ENCODE measurements around the gene ACSL3. TPM values are rescaled to one million over a fixed set of nuclear protein-coding genes. Genes with fewer than 3 reads are reported as not detected.

Gene ACSL3
- polyA plus RNA-seq, 6 donors from 2014 or later = 20.1 to 36.4 (median 29.2) TPM

DNA sequence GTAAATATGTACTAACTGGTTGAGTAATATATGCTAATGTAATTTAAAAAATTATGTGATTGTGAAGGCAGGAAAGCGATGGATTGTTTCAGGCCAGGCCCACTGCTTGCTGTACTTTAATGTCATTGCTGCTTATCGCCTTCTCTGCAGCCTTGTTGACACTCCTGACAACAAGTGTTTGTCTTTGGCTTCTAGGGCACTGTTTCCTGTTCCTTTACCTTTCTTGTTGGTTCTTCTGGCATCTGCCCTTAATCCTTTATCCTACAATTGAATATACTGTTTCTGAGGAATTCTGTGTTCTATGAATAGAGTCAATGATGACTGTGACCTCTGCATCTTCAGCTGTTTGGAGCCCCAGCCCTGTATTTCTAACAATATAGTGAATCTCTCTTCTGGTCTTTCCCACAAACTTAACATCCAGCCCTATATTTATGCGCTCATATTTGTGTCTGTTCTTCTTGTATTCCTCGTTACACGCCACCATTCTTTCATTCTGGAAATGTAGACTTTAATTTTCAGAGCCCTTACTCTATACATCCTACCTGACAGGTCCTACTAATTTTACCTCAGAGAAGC is 17.6 kb downstream of the ACSL3 start:
- Mint-ChIP-seq H3K4me1 (peaks cover 24 to 37% (median 36%) of the 10 kb centered on the region in 3 donors), H3K4me3 (no peak overlapping the region), H3K27ac (peak overlapping the region in 1 of 6 donors; percentile 5), H3K27me3 (no peaks in the 10 kb centered on the region), H3K36me3 (no peaks in the 10 kb centered on the region), H3K9me3 (no peaks in the 10 kb centered on the region)
- ATAC-seq (ENCODE audit: low read depth in 2 of 2) (no peak), DNase-seq (no peak)

- no peak overlapping the region for H3K4me3 Mint-ChIP-seq
- peak overlapping the region in 1 of 6 donors; percentile 5 for H3K27ac Mint-ChIP-seq
- no peak for ATAC-seq (ENCODE audit: low read depth in 2 of 2)
- no peaks in the 10 kb centered on the region for H3K36me3 Mint-ChIP-seq
- no peak for DNase-seq
- H3K27me3 Mint-ChIP-seq = no peaks in the 10 kb centered on the region
- H3K4me1 Mint-ChIP-seq = peaks cover 31 to 43% (median 42%) of the 10 kb centered on the region in 3 donors
- no peaks in the 10 kb centered on the region for H3K9me3 Mint-ChIP-seq
Observed at GRCh38 chr2:222878877-222879603, 18.2 kb downstream of the ACSL3 start.

- Mint-ChIP-seq H3K27me3 (no peaks in the 10 kb centered on the region), H3K9me3 (no peaks in the 10 kb centered on the region), H3K36me3 (no peaks in the 10 kb centered on the region), H3K4me3 (no peak overlapping the region), H3K4me1 (peaks cover 34 to 48% (median 45%) of the 10 kb centered on the region in 3 donors), H3K27ac (no peak overlapping the region)
- no peak for ATAC-seq (ENCODE audit: low read depth in 2 of 2)
- DNase-seq = no peak
Observed at GRCh38 chr2:222879604-222879933, 18.7 kb downstream of the ACSL3 start.

GRCh38 chr2:222882484-222882928 is 21.7 kb downstream of the ACSL3 start:
- DNase-seq = no peak
- no peak for ATAC-seq (ENCODE audit: low read depth in 2 of 2)
- Mint-ChIP-seq H3K36me3 (no peaks in the 10 kb centered on the region), H3K4me1 (peaks cover 37 to 44% (median 40%) of the 10 kb centered on the region in 3 donors), H3K27me3 (no peaks in the 10 kb centered on the region), H3K27ac (no peak overlapping the region), H3K4me3 (no peak overlapping the region), H3K9me3 (no peaks in the 10 kb centered on the region)

GRCh38 chr2:222883420-222883819 is 22.6 kb downstream of the ACSL3 start:
- no peak for DNase-seq
- ATAC-seq (ENCODE audit: low read depth in 2 of 2) = no peak
- no peak overlapping the region for H3K4me3 Mint-ChIP-seq
- no peaks in the 10 kb centered on the region for H3K27me3 Mint-ChIP-seq
- peak overlapping the region in 2 of 6 donors; percentile 24 to 84 for H3K27ac Mint-ChIP-seq
- H3K36me3 Mint-ChIP-seq = no peaks in the 10 kb centered on the region
- H3K9me3 Mint-ChIP-seq = no peaks in the 10 kb centered on the region
- H3K4me1 Mint-ChIP-seq = peaks cover 35 to 42% (median 38%) of the 10 kb centered on the region in 3 donors

DNA sequence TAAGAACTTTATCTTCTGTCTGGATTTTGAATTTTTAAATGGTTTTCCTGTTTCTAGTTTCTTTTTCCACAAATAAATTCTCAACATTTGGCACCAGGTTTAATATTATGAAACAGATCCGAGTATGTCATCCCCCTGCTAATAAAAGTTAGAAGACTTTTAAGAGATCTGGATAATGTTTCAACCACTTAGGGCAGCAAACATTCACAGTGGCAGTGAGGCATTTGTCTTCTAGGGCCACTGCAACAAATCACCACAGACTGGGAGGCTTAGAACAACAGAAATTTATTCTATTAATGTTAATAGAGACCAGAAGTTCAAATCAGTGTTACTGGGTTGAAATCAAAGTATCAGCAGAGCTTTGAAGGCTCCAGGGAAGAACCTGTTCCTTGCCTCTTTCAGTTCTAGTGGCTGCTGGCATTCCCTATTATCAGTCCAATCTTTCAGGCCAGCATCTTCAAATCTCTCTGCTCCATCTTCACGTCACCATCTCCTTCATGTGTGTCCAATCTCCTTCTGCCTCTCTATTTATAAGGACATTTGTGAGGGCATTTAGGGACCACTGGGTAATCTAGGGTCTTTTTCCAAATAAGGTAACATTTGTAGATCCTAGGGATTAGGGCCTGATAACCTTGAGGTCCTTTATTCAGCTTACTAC is 23.4 kb downstream of the ACSL3 start:
- no peaks in the 10 kb centered on the region for H3K9me3 Mint-ChIP-seq
- H3K4me3 Mint-ChIP-seq = no peak overlapping the region
- DNase-seq (no peak), ATAC-seq (ENCODE audit: low read depth in 2 of 2) (no peak)
- peaks cover 28 to 37% (median 33%) of the 10 kb centered on the region in 3 donors for H3K4me1 Mint-ChIP-seq
- no peaks in the 10 kb centered on the region for H3K27me3 Mint-ChIP-seq
- H3K27ac Mint-ChIP-seq = peak overlapping the region in 1 of 6 donors; percentile 85
- peaks cover 0 to 6% of the 10 kb centered on the region in 2 donors for H3K36me3 Mint-ChIP-seq

- ATAC-seq (ENCODE audit: low read depth in 2 of 2) (no peak), DNase-seq (no peak)
- Mint-ChIP-seq H3K9me3 (no peaks in the 10 kb centered on the region), H3K4me1 (peaks cover 22 to 37% (median 34%) of the 10 kb centered on the region in 3 donors), H3K27ac (no peak overlapping the region), H3K4me3 (no peak overlapping the region), H3K27me3 (no peaks in the 10 kb centered on the region), H3K36me3 (peaks cover 0 to 12% of the 10 kb centered on the region in 2 donors)
Observed at GRCh38 chr2:222884805-222885424, 24.1 kb downstream of the ACSL3 start.

DNA sequence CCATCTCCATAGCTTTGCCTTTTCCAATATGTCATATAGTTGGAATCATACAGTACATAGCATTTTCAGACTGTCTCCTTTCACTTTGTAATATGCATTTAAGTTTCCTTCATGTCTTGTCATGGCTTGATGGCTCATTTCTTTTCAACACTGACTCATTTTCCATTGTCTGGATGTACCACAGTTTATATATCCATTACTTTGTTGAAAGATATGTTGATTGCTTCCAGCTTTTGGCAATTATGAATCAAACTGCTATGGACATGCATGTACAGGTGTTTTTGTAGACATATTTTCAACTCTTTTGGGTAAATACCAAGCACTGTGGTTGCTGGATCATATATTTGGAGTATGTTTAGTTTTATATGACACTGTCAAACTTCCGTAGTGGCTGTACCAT is 26.3 kb downstream of the ACSL3 start:
- no peaks in the 10 kb centered on the region for H3K27me3 Mint-ChIP-seq
- no peak overlapping the region for H3K4me3 Mint-ChIP-seq
- DNase-seq (no peak), ATAC-seq (ENCODE audit: low read depth in 2 of 2) (no peak)
- H3K27ac Mint-ChIP-seq = peak overlapping the region in 1 of 6 donors; percentile 9
- H3K9me3 Mint-ChIP-seq = no peaks in the 10 kb centered on the region
- peaks cover 19 to 34% (median 32%) of the 10 kb centered on the region in 3 donors for H3K4me1 Mint-ChIP-seq
- peaks cover 0 to 12% of the 10 kb centered on the region in 2 donors for H3K36me3 Mint-ChIP-seq

DNA sequence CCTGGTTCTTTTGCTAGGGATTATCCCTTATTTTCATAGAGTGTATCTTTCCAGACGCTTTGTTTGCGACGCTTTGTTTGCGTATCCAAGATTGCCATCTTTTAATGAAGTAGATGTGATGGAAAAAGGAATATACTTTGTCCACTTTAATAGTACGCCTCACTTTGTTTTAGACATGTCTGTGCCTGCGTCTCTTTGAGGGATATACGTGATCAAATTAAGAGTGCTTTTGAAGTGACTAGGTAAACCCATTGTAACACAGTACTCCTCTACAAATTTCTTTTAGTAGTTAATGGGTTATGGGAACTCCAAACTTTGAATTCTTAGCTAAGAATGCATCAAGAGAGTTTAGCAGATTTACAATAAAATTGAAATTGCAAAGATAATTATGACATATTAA is 27.9 kb downstream of the ACSL3 start:
- Mint-ChIP-seq H3K27me3 (no peaks in the 10 kb centered on the region), H3K9me3 (peaks cover 0 to 2% (median 0%) of the 10 kb centered on the region in 7 donors), H3K4me1 (peaks cover 18 to 37% (median 26%) of the 10 kb centered on the region in 3 donors), H3K27ac (peak overlapping the region in 1 of 6 donors; percentile 83), H3K36me3 (peaks cover 0 to 12% of the 10 kb centered on the region in 2 donors), H3K4me3 (no peak overlapping the region)
- ATAC-seq (ENCODE audit: low read depth in 2 of 2) (no peak), DNase-seq (no peak)

DNA sequence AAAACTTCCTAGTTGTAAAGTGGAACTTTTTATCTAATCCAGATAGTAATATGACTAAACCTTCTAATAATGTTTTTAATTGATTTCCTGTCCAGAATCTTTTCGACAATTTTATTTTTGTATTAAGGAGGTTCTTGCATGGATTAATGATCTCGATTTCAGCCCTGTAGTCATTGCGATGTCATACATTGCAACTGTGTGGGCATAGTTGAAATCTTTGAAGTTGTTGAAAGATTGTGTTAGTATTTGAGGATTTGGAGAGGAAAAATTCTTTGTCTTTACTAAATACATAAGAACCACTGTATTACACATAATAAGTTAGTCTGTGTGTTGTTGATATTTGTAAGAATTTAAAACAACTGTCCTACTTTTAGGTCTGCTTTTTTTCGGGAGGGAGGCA is 31.1 kb downstream of the ACSL3 start:
- ATAC-seq (ENCODE audit: low read depth in 2 of 2) (no peak), DNase-seq (no peak)
- H3K9me3 Mint-ChIP-seq = peaks cover 0 to 3% (median 0%) of the 10 kb centered on the region in 7 donors
- H3K4me3 Mint-ChIP-seq = no peak overlapping the region
- H3K4me1 Mint-ChIP-seq = peaks cover 15 to 28% (median 20%) of the 10 kb centered on the region in 3 donors
- peaks cover 0 to 12% of the 10 kb centered on the region in 2 donors for H3K36me3 Mint-ChIP-seq
- no peaks in the 10 kb centered on the region for H3K27me3 Mint-ChIP-seq
- peak overlapping the region in 2 of 6 donors; percentile 13 to 41 for H3K27ac Mint-ChIP-seq

- ATAC-seq (ENCODE audit: low read depth in 2 of 2) (no peak), DNase-seq (no peak)
- H3K27ac Mint-ChIP-seq = no peak overlapping the region
- peaks cover 0 to 12% of the 10 kb centered on the region in 2 donors for H3K36me3 Mint-ChIP-seq
- H3K9me3 Mint-ChIP-seq = peaks cover 0 to 3% (median 0%) of the 10 kb centered on the region in 7 donors
- H3K4me1 Mint-ChIP-seq = peaks cover 15 to 24% (median 16%) of the 10 kb centered on the region in 3 donors
- H3K4me3 Mint-ChIP-seq = no peak overlapping the region
- H3K27me3 Mint-ChIP-seq = no peaks in the 10 kb centered on the region
Observed at GRCh38 chr2:222892321-222892720, 31.5 kb downstream of the ACSL3 start.

DNA sequence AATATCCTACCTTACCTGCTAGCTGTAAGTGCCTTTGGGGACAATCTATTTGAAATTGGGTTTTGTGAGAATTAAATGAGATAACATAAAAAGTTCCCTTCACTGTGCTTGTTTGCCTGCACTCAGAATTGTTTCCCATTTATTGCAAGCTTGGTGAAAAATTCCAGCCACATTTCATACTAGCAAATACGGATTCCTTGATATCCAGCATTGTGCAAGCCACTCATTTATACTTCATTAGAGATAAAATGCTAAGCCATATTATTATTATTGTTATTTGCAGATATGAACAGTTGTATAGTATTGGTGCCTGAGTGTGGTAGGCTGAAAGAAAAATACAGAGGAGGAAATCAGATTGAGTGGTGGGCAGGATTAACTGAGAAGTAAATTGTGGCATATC is 31.9 kb downstream of the ACSL3 start:
- Mint-ChIP-seq H3K4me1 (peaks cover 16 to 23% (median 18%) of the 10 kb centered on the region in 3 donors), H3K4me3 (no peak overlapping the region)

DNA sequence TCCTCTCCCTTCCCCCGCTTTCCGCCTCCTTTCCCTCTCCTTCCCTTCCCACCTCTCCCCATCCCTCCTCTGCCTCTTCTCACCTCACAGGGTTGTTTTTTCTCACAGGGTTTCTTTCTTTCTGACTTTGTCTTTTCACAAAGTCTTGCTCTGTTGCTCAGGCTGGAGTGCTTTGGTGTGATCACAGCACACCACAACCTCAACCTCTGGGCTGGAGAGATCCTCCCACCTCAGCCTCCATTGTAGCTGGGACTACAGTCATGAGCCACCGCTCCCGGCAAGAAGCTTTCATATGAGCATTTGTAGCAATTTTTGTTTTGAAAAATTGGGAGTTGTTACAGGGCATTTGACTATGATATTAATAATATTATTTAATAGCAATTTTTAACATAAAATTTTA is 32.9 kb downstream of the ACSL3 start:
- peaks cover 24 to 29% (median 25%) of the 10 kb centered on the region in 3 donors for H3K4me1 Mint-ChIP-seq
- peaks cover 0 to 12% of the 10 kb centered on the region in 2 donors for H3K36me3 Mint-ChIP-seq
- ATAC-seq (ENCODE audit: low read depth in 2 of 2) (no peak), DNase-seq (no peak)
- no peak overlapping the region for H3K4me3 Mint-ChIP-seq
- peak overlapping the region in 3 of 6 donors; percentile 17 to 71 (median 54) for H3K27ac Mint-ChIP-seq
- no peaks in the 10 kb centered on the region for H3K27me3 Mint-ChIP-seq
- peaks cover 0 to 3% (median 0%) of the 10 kb centered on the region in 7 donors for H3K9me3 Mint-ChIP-seq

More for the DNA sequence above, 31.9 kb downstream of the ACSL3 start:
- Mint-ChIP-seq H3K27ac (peak overlapping the region in 2 of 6 donors; percentile 19 to 78), H3K27me3 (no peaks in the 10 kb centered on the region), H3K9me3 (peaks cover 0 to 3% (median 0%) of the 10 kb centered on the region in 7 donors), H3K36me3 (peaks cover 0 to 12% of the 10 kb centered on the region in 2 donors)
- no peak for ATAC-seq (ENCODE audit: low read depth in 2 of 2)
- no peak for DNase-seq
